Body of pancreas (tissue), 4 donors: ENCODE results near the gene ZNF416.

ENCODE experiments used
- POLR2A ChIP-seq, 3 donors: fragments of 450-650 bp; IDR thresholded peaks; one replicate each; pipeline ENCODE4 v1.6.1; 2016; ENCODE audit warnings: antibody characterized with exemption in 3 of 3, mild to moderate bottlenecking in 2 of 3
- TF ChIP-seq, protein P1 (sequence below), 7 experiments: fragments of 450-650 bp in 4 of 7; fragments of 200-600 bp in 3 of 7; sonication (generic) in 3 of 7; IDR thresholded peaks; one replicate each; pipeline ENCODE4 v1.5.1; 2016 to 2019; ENCODE audit warnings: antibody characterized with exemption in 7 of 7

DNA sequence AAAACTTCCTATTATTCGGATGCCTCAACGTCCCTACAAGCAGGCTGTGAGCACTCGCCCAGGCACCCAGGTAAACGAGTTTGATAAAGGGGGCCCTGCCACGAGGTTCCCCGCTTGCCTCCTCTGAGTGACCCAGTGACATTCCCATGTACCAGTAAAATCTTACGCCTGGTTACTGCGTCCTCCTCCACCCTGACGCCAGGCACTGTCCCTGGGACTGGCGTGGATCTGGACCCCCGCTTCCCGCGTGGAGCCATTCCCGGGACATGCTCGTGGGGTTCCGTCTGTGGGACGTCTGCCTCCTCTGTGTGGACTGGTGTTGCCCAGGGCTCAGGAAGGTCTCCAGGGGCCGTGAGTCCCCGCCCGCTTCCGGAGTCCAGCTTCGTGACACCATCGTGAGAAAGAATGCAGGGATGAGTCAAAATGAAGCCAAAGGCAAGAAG lies 18.6 kb downstream of the ZNF416 start:
- TF ChIP-seq, protein P1, sequence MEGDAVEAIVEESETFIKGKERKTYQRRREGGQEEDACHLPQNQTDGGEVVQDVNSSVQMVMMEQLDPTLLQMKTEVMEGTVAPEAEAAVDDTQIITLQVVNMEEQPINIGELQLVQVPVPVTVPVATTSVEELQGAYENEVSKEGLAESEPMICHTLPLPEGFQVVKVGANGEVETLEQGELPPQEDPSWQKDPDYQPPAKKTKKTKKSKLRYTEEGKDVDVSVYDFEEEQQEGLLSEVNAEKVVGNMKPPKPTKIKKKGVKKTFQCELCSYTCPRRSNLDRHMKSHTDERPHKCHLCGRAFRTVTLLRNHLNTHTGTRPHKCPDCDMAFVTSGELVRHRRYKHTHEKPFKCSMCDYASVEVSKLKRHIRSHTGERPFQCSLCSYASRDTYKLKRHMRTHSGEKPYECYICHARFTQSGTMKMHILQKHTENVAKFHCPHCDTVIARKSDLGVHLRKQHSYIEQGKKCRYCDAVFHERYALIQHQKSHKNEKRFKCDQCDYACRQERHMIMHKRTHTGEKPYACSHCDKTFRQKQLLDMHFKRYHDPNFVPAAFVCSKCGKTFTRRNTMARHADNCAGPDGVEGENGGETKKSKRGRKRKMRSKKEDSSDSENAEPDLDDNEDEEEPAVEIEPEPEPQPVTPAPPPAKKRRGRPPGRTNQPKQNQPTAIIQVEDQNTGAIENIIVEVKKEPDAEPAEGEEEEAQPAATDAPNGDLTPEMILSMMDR (IDR thresholded peaks at IDR 0.05): no peak
- TF ChIP-seq POLR2A (IDR thresholded peaks at IDR 0.05): no peak
